Measurements from ENCODE around the gene GALM.
A peak's percentile ranks its signal among the peaks of the same experiment; 100 is the strongest.
"Not testable (repeated sequence)": the region's sequence is repeated elsewhere in the genome, so short reads cannot be mapped to it uniquely, and the experiment has no call there.

Gene GALM

DNA sequence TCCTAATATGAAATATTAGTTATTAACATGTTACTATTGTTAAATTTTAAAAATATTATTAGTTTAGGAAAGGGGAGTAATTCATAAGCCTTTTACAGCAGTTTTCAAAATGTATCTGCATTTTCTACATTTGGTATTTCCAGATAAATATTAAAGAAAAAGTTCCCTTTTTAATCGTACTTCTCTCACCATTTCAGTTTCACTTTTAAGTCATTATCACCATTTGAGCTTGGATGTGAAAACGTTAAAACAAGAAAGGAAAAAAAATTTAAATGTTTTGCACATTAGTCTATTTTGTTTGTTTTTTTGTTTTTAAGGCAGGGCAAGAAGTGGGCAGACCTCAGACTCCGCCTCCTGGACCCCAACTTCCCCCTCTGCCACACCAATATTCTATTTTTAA, 88.6 kb downstream of the GALM start:
- H3K4me3 ChIP-seq (ENCODE audit: low read length): no peak overlapping the region
- TF ChIP-seq ZNF274 (IDR thresholded peaks at IDR 0.05; ENCODE audit: low read depth, low read length): no peak

DNA sequence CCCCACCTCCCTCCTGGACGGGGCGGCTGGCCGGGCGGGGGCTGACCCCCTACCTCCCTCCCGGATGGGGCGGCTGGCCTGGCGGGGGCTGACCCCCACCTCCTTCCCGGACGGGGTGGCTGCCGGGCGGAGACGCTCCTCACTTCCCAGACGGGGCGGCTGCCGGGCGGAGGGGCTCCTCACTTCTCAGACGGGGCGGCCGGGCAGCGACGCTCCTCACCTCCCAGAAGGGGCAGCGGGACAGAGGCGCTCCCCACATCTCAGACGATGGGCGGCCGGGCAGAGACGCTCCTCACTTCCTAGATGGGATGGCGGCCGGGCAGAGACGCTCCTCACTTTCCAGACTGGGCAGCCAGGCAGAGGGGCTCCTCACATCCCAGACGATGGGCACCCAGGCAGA, 90.0 kb downstream of the GALM start:
- not testable (repeated sequence) for H3K4me3 ChIP-seq (ENCODE audit: low read length)

DNA sequence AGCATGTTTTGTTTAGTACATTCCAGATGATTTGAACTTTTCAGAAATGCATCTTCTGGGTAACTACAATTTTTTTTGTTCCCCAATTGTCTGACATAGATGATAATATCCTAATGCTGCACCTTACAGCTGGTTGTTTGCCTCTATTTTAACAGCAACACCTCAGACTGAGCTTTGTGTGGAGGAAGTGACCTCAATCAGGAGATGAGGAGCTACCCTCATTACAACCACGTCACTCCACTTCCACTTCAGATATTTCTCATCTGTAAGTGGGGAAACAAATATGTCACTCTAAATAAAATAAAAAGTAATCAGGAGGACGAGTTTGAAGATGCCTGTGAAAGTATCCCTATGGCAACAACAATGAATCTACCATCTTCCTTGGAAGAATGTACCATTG, 97.3 kb downstream of the GALM start:
- no peak overlapping the region for H3K4me3 ChIP-seq (ENCODE audit: low read length)
- TF ChIP-seq ZNF274 (IDR thresholded peaks at IDR 0.05; ENCODE audit: low read depth, low read length): no peak

DNA sequence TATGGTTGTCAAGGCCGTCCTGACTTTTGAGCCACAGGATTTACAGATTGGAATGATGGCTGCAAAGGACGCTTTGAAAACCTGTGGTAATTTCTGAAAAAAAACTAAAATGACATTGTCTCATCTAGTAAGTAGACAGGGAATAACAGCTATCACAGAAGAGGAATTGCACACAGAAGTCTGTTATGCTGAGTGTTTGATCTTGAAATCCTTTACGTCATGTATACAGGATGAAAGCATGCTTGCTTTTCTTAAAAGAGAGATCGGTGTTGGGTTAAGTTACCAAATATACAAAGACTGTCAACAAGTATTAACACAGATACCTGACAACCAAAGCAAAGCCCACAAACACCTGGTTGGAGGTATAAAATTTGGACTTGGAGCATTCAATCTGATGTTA, 97.8 kb downstream of the GALM start:
- H3K4me3 ChIP-seq (ENCODE audit: low read length): no peak overlapping the region
- no peak for TF ChIP-seq ZNF274 (IDR thresholded peaks at IDR 0.05; ENCODE audit: low read depth, low read length)

DNA sequence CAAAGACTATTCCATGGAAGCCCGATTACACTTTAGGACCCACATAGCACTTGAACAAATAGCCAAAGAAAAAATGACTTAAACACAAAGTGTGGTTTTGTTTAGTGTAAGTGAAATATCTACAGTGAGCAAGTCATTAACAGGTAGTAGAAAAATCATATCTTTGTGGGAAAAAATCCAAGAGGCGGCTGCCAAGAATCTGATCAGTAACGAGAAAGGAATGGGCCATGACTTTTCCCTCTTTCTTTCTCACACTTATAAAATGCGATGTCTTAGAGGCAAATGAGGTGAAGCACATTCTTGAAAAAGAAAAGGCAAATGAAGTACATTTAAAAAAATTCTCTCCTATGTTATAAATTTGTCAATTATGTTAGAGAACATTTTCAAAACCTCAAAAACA, 99.2 kb downstream of the GALM start:
- no peak overlapping the region for H3K4me3 ChIP-seq (ENCODE audit: low read length)
- no peak for TF ChIP-seq ZNF274 (IDR thresholded peaks at IDR 0.05; ENCODE audit: low read depth, low read length)

DNA sequence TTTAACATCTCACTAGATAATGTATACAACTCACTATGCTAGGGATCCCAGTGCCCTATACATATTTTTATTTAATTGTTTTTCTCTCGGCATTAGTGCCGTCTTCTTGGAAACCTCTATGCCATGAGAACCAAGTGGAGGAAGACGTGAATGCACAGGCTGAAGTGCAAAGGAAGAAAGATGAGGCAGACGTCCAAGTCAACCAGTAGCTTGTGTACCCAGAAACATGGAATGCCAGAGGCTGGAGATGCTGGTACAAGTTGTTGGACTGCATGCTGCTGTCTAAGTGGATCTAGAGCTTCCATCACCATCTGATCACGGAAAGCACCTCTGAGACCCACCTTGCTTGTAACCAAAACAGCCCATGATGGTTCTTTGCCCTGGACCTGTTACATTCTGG, 99.6 kb downstream of the GALM start:
- TF ChIP-seq ZNF274 (IDR thresholded peaks at IDR 0.05; ENCODE audit: low read depth, low read length): no peak
- no peak overlapping the region for H3K4me3 ChIP-seq (ENCODE audit: low read length)

DNA sequence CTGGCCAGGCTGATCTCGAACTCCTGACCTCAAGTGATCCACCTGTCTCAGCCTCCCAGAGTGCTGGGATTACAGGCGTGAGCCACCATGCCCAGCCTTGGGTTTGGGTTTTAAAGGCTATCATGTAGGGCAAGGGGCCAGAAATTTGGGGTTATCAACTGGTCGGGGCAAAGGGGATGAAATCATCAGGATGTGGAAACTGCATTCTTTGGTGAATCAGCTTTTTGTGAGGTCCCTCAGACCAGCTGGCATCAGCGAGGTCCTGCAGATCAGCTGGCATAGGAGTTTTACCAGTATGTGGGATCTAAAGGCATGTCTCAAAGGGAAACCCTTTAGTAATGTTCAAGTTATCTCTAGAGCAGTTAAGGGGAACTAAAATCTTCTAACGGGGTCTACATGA, 105.7 kb downstream of the GALM start:
- H3K4me3 ChIP-seq (ENCODE audit: low read length): no peak overlapping the region

DNA sequence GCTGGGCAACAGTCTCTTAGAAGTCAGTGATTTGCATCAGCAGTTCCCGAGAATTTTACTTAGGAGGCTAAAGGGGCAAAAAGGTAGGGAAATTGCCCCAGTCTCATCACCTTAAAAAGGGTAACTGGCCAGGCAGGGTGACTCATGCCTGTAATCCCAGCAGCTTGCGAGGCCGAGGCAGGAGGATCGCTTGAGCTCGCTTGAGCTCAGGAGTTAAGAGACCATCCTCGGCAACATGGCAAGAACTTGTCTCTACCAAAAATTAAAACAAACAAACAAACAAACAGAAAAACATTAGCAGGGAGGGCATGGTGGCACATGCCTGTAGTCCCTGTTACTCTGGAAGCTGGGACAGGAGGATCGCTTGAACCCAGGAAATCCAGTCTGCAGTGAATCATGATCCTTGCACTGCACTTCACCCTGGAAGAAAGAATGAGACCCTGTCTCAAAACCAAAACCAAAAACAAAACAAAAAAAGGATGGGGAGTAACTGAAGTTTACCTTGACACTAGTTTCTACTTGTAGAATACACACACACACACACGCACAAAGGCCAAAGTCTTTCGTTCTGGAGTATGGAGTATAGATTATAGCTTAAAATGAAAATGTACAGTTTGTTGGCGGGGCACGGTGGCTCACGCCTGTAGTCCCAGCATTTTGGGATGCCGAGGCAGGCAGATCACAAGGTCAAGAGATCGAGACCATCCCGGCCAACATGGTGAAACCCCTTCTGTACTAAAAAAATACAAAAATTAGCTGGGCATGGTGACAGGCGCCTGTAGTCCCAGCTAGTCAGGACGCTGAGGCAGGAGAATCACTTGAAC, 109.4 kb downstream of the GALM start:
- no peak overlapping the region for H3K4me3 ChIP-seq (ENCODE audit: low read length)
- TF ChIP-seq ZNF274 (IDR thresholded peaks at IDR 0.05; ENCODE audit: low read depth, low read length): no peak

More for the DNA sequence above, 105.7 kb downstream of the GALM start:
- TF ChIP-seq ZNF274 (IDR thresholded peaks at IDR 0.05; ENCODE audit: low read depth, low read length): no peak

DNA sequence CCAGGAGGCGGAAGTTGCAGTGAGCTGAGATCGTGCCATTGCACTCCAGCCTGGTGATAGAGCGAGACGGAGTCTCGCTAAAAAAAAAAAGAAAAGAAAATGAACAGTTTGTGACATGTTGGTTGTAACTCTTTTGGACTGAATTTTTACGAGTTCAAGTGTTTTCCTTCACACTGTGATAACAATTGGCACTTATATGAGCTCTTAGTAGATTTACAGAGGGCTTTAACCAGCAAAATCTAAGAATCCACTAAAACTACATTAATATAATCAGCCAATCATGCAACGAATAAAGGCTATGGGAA, 110.0 kb downstream of the GALM start:
- TF ChIP-seq ZNF274 (IDR thresholded peaks at IDR 0.05; ENCODE audit: low read depth, low read length): no peak
- no peak overlapping the region for H3K4me3 ChIP-seq (ENCODE audit: low read length)

DNA sequence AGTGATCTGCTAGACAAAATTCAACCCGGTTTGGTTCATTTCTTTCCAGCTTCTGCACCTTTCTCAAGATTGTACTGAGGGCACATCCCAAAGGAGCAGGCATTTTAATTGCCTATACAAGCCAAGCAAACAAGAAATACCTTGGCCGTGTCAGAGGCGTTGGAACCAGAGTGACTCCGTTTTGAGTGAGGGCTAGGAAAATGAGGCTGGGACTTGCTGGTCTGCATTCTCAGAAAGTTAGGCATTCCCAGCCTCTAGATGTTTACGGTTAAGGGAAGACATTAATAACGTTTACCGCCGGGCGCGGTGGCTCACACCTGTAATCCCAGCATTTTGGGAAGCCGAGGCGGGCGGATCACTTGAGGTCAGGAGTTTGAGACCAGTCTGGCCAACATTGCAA, 110.6 kb downstream of the GALM start:
- H3K4me3 ChIP-seq (ENCODE audit: low read length): no peak overlapping the region
- no peak for TF ChIP-seq ZNF274 (IDR thresholded peaks at IDR 0.05; ENCODE audit: low read depth, low read length)

DNA sequence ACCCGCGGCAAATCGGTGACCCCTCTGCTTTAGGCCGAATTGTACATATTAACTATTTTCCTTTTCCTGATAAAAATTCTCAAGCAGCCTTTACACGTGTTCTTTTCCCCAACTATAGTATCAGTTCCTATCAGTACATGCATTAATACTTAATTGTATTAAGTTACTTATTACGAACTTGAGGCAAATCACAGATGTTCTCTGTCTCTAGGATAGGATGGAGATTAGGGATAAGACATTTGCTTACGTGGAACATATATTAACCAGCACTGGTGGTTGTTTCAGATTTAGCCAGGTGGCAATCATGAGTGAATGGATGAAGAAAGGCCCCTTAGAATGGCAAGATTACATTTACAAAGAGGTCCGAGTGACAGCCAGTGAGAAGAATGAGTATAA, 112.8 kb downstream of the GALM start:
- peak overlapping the region; percentile 98 for H3K4me3 ChIP-seq (ENCODE audit: low read length)
- no peak for TF ChIP-seq ZNF274 (IDR thresholded peaks at IDR 0.05; ENCODE audit: low read depth, low read length)

DNA sequence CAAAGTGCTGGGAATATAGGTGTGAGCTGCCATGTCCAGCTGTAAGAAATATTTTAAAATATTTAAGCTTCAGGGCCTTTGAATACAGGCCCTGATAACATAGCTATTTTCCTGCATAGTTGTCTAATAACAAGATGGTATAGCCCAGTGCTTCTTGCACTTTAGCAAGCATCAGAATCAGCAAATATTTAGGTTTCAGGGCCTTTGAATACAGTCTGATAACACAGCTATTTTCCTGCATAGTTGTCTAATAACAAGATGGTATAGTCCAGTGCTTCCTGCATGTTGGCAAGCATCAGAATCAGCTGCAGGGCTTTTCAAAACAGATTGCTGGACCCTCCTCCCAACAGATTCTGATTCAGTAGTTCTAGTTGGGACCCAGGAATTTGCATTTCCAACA, 117.7 kb downstream of the GALM start:
- no peak overlapping the region for H3K4me3 ChIP-seq (ENCODE audit: low read length)
- TF ChIP-seq ZNF274 (IDR thresholded peaks at IDR 0.05; ENCODE audit: low read depth, low read length): no peak
